Measurements from ENCODE around the gene RNMT.
"Not testable (repeated sequence)": the region's sequence is repeated elsewhere in the genome, so short reads cannot be mapped to it uniquely, and the experiment has no call there.

Gene RNMT

GRCh38 chr18:13730481-13730880, 4.0 kb downstream of the RNMT start:
- in situ Hi-C loops (cut with MboI; ENCODE audit: low sequenced_read_pairs, unreplicated experiment): no loop called here
- TF ChIP-seq CTCF (IDR thresholded peaks at IDR 0.05; ENCODE audit: borderline replicate concordance, control extremely low read depth, extremely low read depth, insufficient read depth, missing control alignments): no peak
- no peak for DNase-seq (ENCODE audit: low spot score)

- no peak for TF ChIP-seq CTCF (IDR thresholded peaks at IDR 0.05; ENCODE audit: borderline replicate concordance, control extremely low read depth, extremely low read depth, insufficient read depth, missing control alignments)
- in situ Hi-C loops (cut with MboI; ENCODE audit: low sequenced_read_pairs, unreplicated experiment): no loop called here
- DNase-seq (ENCODE audit: low spot score): no peak
Observed at GRCh38 chr18:13735681-13736080, 9.2 kb downstream of the RNMT start.

GRCh38 chr18:13745696-13746095, 19.2 kb downstream of the RNMT start:
- TF ChIP-seq CTCF (IDR thresholded peaks at IDR 0.05; ENCODE audit: borderline replicate concordance, control extremely low read depth, extremely low read depth, insufficient read depth, missing control alignments): no peak
- DNase-seq (ENCODE audit: low spot score): no peak
- in situ Hi-C loops (cut with MboI; ENCODE audit: low sequenced_read_pairs, unreplicated experiment): no loop called here

- in situ Hi-C loops (cut with MboI; ENCODE audit: low sequenced_read_pairs, unreplicated experiment): no loop called here
Observed at GRCh38 chr18:13746633-13747032, 20.2 kb downstream of the RNMT start.

GRCh38 chr18:13751599-13751998, 25.1 kb downstream of the RNMT start:
- in situ Hi-C loops (cut with MboI; ENCODE audit: low sequenced_read_pairs, unreplicated experiment): loop anchor here (25.0 kb wide), 1 partner anchor 539 kb away; the partner anchor contains the start of gene LDLRAD4
- DNase-seq (ENCODE audit: low spot score): not testable (repeated sequence)

More at GRCh38 chr18:13746633-13747032, 20.2 kb downstream of the RNMT start:
- TF ChIP-seq CTCF (IDR thresholded peaks at IDR 0.05; ENCODE audit: borderline replicate concordance, control extremely low read depth, extremely low read depth, insufficient read depth, missing control alignments): no peak
- DNase-seq (ENCODE audit: low spot score): no peak

GRCh38 chr18:13756261-13756660, 29.8 kb downstream of the RNMT start:
- in situ Hi-C loops (cut with MboI; ENCODE audit: low sequenced_read_pairs, unreplicated experiment): loop anchor here (25.0 kb wide), 1 partner anchor 544 kb away; the partner anchor contains the start of gene LDLRAD4
- no peak for TF ChIP-seq CTCF (IDR thresholded peaks at IDR 0.05; ENCODE audit: borderline replicate concordance, control extremely low read depth, extremely low read depth, insufficient read depth, missing control alignments)
- no peak for DNase-seq (ENCODE audit: low spot score)

GRCh38 chr18:13756671-13757070, 30.2 kb downstream of the RNMT start:
- no peak for DNase-seq (ENCODE audit: low spot score)
- in situ Hi-C loops (cut with MboI; ENCODE audit: low sequenced_read_pairs, unreplicated experiment): loop anchor here (25.0 kb wide), 1 partner anchor 544 kb away; the partner anchor contains the start of gene LDLRAD4
- no peak for TF ChIP-seq CTCF (IDR thresholded peaks at IDR 0.05; ENCODE audit: borderline replicate concordance, control extremely low read depth, extremely low read depth, insufficient read depth, missing control alignments)
